PC-9 (cell line): ENCODE measurements around the gene NOS1AP. TPM values are rescaled to one million over a fixed set of nuclear protein-coding genes. Genes with fewer than 3 reads are reported as not detected.

Experiments
- BruUV-seq: library from RNA; stranded (reverse); fragments of 400-500 nt; replicated peaks from 2 replicates; lab custom pipeline; 2021; lab: Mats Ljungman, UMichigan
- CTCF ChIA-PET: fragments of 300-600 bp; sonication (Branson Sonifier 250); formaldehyde crosslinking; loops from one replicate; lab custom pipeline; 2022; ENCODE audit warnings: antibody characterized with exemption; lab: Charles Lee
- POLR2A ChIA-PET: fragments of 300-600 bp; sonication (Branson Sonifier 250); formaldehyde crosslinking; loops from one replicate; lab custom pipeline; 2022; ENCODE audit warnings: antibody characterized with exemption; ENCODE audit not compliant: unreplicated experiment; lab: Charles Lee
- DNase-seq, 2 experiments: peaks; one replicate each; pipeline versions ENCODE4 v3.0.0 to v3.0.0-alpha.2; 2015 to 2022; ENCODE audit warnings: mixed read lengths in 1 of 2
- H2AFZ ChIP-seq: fragments of 200-600 bp; sonication (generic); 2 replicates; pipeline ENCODE4 v1.8.1; 2017; ENCODE audit warnings: antibody characterized with exemption
- H3F3A ChIP-seq: fragments of 200-600 bp; sonication (generic); 2 replicates; pipeline ENCODE4 v1.8.1; 2017; ENCODE audit warnings: antibody characterized with exemption, mild to moderate bottlenecking, low read depth; ENCODE audit not compliant: insufficient read depth
- H3K27ac ChIP-seq: fragments of 200-600 bp; sonication (generic); 2 replicates; pipeline ENCODE4 v1.6.1; 2016; ENCODE audit warnings: mixed run types
- H3K27me3 ChIP-seq: fragments of 200-600 bp; sonication (generic); 2 replicates; pipeline ENCODE4 v1.6.1; 2016; ENCODE audit warnings: low read depth, mixed run types; ENCODE audit not compliant: insufficient read depth
- H3K36me3 ChIP-seq: fragments of 200-600 bp; sonication (generic); 2 replicates; pipeline ENCODE4 v1.6.1; 2016; ENCODE audit warnings: low read depth, mixed run types
- H3K4me1 ChIP-seq: fragments of 200-600 bp; sonication (generic); replicated peaks from 2 replicates; pipeline ENCODE4 v1.6.1; 2016; ENCODE audit warnings: mixed run types; ENCODE audit not compliant: insufficient read depth
- H3K4me2 ChIP-seq: fragments of 200-600 bp; sonication (generic); 2 replicates; pipeline ENCODE4 v1.6.1; 2017; ENCODE audit warnings: mixed run types
- H3K4me3 ChIP-seq: fragments of 200-600 bp; sonication (generic); 2 replicates; pipeline ENCODE4 v1.6.1; 2016; ENCODE audit warnings: mixed run types
- H3K79me2 ChIP-seq: fragments of 200-600 bp; sonication (generic); 2 replicates; pipeline ENCODE4 v1.6.1; 2017; ENCODE audit warnings: low read depth, mixed run types
- H3K9me2 ChIP-seq: fragments of 200-600 bp; sonication (generic); 2 replicates; pipeline ENCODE4 v1.8.1; 2017; ENCODE audit warnings: mild to moderate bottlenecking; ENCODE audit not compliant: insufficient read depth
- H3K9me3 ChIP-seq: fragments of 200-600 bp; sonication (generic); 2 replicates; pipeline ENCODE4 v1.8.1; 2016; ENCODE audit warnings: low read depth; ENCODE audit not compliant: insufficient read depth
- H4K20me1 ChIP-seq: fragments of 200-600 bp; sonication (generic); 2 replicates; pipeline ENCODE4 v1.8.1; 2017; ENCODE audit not compliant: insufficient read depth
- EZH2 ChIP-seq: fragments of 200-600 bp; sonication (generic); IDR thresholded peaks from 2 replicates; pipeline ENCODE4 v1.8.0; 2017; ENCODE audit warnings: antibody characterized with exemption, low read depth
- intact Hi-C: fragments of 100-400 bp; cut with micrococcal nuclease; formaldehyde crosslinking; loops from one replicate; pipeline ENCODE4 v1.10.0; 2022; ENCODE audit not compliant: unreplicated experiment
- total RNA-seq: library from RNA; stranded (reverse); gene quantifications from 2 replicates; pipeline ENCODE4 v1.2.3, GENCODE V29; 2021
- TF ChIP-seq, protein P1 (sequence below): fragments of 200-600 bp; sonication (generic); conservative IDR thresholded peaks from 2 replicates; pipeline ENCODE4 v1.6.1; 2017; ENCODE audit warnings: mixed run types, antibody characterized with exemption, mild to moderate bottlenecking, moderate library complexity

Gene NOS1AP
- total RNA-seq, 1 experiment from 2014 or later: 9.9 TPM

DNA sequence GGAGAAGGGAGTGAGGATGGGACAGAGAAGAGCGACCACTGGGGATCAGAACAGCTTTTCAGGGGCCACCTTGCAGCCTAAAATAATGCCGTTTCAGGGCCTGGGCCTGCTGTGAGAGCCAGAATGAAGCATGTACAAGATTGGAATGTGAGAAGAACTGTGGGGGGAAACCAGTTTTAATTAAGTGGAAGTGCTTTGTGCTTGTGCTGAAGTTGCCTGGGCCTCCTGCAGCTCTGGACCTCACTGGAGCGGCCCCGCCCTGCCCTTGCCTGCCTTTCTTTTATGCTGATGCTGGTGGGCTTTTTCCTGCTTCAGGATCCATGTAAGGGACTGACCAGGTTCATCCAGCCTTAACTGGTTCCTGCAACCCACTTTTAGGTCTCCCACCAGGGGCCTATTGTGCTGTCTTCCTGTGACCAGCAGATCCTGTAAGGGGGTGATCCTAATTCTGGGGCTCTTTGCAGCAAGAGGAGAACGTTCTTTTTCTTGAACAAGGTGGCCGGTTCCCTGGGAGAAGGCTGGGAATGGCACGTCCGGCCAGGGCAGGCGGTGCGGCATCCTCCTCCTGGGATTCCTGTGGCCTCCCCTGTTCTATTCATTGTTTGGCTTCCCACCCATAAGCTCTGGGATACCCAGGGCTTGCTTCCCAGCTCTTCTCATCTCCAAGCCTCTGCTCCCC lies 315.2 kb downstream of the NOS1AP start:
- H3K27me3 ChIP-seq: no peaks in the 10 kb centered on the region
- CTCF ChIA-PET: no interaction called here
- H3F3A ChIP-seq: peaks cover 5% of the 10 kb centered on the region; the same call in 1 of the 2 replicates
- no peaks in the 10 kb centered on the region for H3K9me2 ChIP-seq
- TF ChIP-seq EZH2: no peak
- H3K4me2 ChIP-seq: no peak overlapping the region
- POLR2A ChIA-PET: no interaction called here
- H2AFZ ChIP-seq: no peak overlapping the region
- H3K27ac ChIP-seq: no peak overlapping the region
- H3K79me2 ChIP-seq: no peaks in the 10 kb centered on the region
- BruUV-seq: no TSS peak
- no peak overlapping the region for H3K4me3 ChIP-seq
- no peak for DNase-seq
- no peaks in the 10 kb centered on the region for H3K9me3 ChIP-seq
- intact Hi-C loops: no loop called here
- no peaks in the 10 kb centered on the region for H4K20me1 ChIP-seq
- peaks cover 19% of the 10 kb centered on the region for H3K36me3 ChIP-seq
- peaks cover 15% of the 10 kb centered on the region for H3K4me1 ChIP-seq

DNA sequence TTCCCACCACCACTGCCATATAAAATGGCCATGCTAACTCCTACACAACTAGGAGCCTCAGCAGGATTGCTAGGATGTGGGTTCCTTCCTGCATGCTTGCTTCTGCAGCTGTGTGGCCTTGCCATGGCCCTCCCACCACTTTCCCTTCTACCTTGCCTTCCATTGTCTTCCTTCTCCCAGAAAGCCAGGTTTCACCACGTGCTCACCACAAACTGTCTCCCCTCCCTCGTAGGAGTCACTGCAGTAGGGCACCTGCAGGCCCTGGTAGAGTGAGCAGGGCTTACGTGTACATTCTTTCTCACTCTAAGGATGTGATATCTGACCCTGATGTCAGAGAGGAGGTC lies 315.8 kb downstream of the NOS1AP start:
- no peaks in the 10 kb centered on the region for H3K27me3 ChIP-seq
- ChIA-PET POLR2A (no interaction called here), CTCF (no interaction called here)
- no peaks in the 10 kb centered on the region for H4K20me1 ChIP-seq
- no peaks in the 10 kb centered on the region for H3K79me2 ChIP-seq
- peaks cover 19% of the 10 kb centered on the region for H3K36me3 ChIP-seq
- peaks cover 5% of the 10 kb centered on the region; the same call in 1 of the 2 replicates for H3F3A ChIP-seq
- no peak overlapping the region for H3K4me3 ChIP-seq
- H3K4me1 ChIP-seq: peaks cover 15% of the 10 kb centered on the region
- DNase-seq: no peak
- H2AFZ ChIP-seq: no peak overlapping the region
- H3K9me3 ChIP-seq: no peaks in the 10 kb centered on the region
- intact Hi-C loops: no loop called here
- no peak overlapping the region for H3K4me2 ChIP-seq
- TF ChIP-seq EZH2: no peak
- TF ChIP-seq, protein P1, sequence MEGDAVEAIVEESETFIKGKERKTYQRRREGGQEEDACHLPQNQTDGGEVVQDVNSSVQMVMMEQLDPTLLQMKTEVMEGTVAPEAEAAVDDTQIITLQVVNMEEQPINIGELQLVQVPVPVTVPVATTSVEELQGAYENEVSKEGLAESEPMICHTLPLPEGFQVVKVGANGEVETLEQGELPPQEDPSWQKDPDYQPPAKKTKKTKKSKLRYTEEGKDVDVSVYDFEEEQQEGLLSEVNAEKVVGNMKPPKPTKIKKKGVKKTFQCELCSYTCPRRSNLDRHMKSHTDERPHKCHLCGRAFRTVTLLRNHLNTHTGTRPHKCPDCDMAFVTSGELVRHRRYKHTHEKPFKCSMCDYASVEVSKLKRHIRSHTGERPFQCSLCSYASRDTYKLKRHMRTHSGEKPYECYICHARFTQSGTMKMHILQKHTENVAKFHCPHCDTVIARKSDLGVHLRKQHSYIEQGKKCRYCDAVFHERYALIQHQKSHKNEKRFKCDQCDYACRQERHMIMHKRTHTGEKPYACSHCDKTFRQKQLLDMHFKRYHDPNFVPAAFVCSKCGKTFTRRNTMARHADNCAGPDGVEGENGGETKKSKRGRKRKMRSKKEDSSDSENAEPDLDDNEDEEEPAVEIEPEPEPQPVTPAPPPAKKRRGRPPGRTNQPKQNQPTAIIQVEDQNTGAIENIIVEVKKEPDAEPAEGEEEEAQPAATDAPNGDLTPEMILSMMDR: no peak
- no peaks in the 10 kb centered on the region for H3K9me2 ChIP-seq
- H3K27ac ChIP-seq: no peak overlapping the region
- no TSS peak for BruUV-seq

- peaks cover 14% of the 10 kb centered on the region for H3K4me1 ChIP-seq
These were observed 316.2 kb downstream of the NOS1AP start for GRCh38 chr1:162385702-162386101.

More at GRCh38 chr1:162385702-162386101, 316.2 kb downstream of the NOS1AP start:
- H4K20me1 ChIP-seq: no peaks in the 10 kb centered on the region
- H3F3A ChIP-seq: peaks cover 5% of the 10 kb centered on the region; the same call in 1 of the 2 replicates
- no peaks in the 10 kb centered on the region for H3K9me2 ChIP-seq
- ChIA-PET POLR2A (no interaction called here), CTCF (no interaction called here)
- no peak overlapping the region for H3K4me3 ChIP-seq
- H3K79me2 ChIP-seq: no peaks in the 10 kb centered on the region
- intact Hi-C loops: no loop called here
- no peaks in the 10 kb centered on the region for H3K27me3 ChIP-seq
- no peaks in the 10 kb centered on the region for H3K9me3 ChIP-seq
- BruUV-seq: no TSS peak
- H2AFZ ChIP-seq: no peak overlapping the region
- TF ChIP-seq EZH2: no peak
- TF ChIP-seq, protein P1: no peak
- H3K27ac ChIP-seq: no peak overlapping the region
- H3K4me2 ChIP-seq: no peak overlapping the region
- no peak for DNase-seq
- H3K36me3 ChIP-seq: peaks cover 19% of the 10 kb centered on the region
